GM12865 (cell line): ENCODE measurements around the gene ZNF516.

Experiments used
- DNase-seq: peaks from one replicate; pipeline ENCODE4 v3.0.0; 2010; ENCODE audit warnings: low read depth
- H3K4me3 ChIP-seq: 2 replicates; pipeline ENCODE4 v1.5.1; 2011; ENCODE audit warnings: mild to moderate bottlenecking, low read depth, low read length, control low read depth
- TF ChIP-seq, protein P1 (sequence below): IDR thresholded peaks from 2 replicates; pipeline ENCODE4 v1.5.1; 2011; ENCODE audit warnings: low read length, control low read depth, low read depth, inconsistent platforms; ENCODE audit not compliant: insufficient read depth; ENCODE audit errors: missing control alignments

The ZNF516 gene

DNA sequence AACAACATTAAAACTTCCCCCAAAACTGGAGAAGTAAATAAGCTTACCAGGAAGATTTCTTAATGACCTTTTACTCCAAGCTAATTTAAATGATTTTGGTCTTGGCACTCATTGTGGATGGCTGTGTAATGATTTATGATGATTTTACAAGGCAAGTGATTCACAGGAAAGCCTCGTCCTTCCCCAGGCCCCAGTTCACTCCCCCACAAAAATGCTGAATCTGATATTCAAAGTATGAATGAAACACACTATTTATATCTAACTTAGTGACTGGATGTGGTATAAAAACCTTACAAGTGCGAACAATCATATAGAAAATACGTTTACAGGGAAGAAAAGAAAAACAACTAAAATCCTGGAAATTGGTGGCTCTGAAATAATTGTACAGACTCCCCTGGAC lies 49.8 kb downstream of the ZNF516 start:
- no peak overlapping the region for H3K4me3 ChIP-seq
- TF ChIP-seq, protein P1, sequence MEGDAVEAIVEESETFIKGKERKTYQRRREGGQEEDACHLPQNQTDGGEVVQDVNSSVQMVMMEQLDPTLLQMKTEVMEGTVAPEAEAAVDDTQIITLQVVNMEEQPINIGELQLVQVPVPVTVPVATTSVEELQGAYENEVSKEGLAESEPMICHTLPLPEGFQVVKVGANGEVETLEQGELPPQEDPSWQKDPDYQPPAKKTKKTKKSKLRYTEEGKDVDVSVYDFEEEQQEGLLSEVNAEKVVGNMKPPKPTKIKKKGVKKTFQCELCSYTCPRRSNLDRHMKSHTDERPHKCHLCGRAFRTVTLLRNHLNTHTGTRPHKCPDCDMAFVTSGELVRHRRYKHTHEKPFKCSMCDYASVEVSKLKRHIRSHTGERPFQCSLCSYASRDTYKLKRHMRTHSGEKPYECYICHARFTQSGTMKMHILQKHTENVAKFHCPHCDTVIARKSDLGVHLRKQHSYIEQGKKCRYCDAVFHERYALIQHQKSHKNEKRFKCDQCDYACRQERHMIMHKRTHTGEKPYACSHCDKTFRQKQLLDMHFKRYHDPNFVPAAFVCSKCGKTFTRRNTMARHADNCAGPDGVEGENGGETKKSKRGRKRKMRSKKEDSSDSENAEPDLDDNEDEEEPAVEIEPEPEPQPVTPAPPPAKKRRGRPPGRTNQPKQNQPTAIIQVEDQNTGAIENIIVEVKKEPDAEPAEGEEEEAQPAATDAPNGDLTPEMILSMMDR, result no peak
- DNase-seq, result no peak

DNA sequence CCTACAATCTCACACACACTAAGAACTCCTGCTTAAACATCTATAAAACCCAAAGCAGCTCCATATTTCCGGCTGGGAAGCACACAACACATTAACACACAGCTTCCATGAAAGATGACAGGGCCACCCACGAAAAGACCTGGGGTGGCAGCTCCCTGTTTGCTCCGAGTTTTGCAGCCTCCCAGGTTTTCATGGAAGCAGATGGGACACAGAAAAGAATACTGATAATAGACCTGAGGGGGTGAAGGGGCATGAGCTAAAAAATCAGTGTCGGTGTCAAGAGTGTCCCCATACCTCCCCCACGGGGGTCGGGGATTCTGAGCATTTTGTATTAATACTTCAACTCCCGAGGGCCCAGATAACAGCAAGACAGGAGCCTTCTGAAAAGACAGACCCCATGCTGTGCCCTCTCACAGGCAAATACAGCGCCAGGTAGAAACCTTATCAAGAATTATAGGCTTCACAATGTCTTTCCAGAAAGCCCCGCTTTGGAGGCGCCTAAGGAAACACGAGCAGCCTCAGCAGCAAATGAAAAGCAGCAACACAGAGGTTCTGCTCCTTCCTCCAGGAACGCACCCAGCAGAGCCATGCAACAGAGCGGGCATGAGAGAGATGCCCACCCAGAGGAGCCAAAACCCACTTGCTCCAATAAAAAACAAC lies 50.5 kb downstream of the ZNF516 start:
- no peak overlapping the region for H3K4me3 ChIP-seq
- TF ChIP-seq, protein P1, result no peak
- no peak for DNase-seq

DNA sequence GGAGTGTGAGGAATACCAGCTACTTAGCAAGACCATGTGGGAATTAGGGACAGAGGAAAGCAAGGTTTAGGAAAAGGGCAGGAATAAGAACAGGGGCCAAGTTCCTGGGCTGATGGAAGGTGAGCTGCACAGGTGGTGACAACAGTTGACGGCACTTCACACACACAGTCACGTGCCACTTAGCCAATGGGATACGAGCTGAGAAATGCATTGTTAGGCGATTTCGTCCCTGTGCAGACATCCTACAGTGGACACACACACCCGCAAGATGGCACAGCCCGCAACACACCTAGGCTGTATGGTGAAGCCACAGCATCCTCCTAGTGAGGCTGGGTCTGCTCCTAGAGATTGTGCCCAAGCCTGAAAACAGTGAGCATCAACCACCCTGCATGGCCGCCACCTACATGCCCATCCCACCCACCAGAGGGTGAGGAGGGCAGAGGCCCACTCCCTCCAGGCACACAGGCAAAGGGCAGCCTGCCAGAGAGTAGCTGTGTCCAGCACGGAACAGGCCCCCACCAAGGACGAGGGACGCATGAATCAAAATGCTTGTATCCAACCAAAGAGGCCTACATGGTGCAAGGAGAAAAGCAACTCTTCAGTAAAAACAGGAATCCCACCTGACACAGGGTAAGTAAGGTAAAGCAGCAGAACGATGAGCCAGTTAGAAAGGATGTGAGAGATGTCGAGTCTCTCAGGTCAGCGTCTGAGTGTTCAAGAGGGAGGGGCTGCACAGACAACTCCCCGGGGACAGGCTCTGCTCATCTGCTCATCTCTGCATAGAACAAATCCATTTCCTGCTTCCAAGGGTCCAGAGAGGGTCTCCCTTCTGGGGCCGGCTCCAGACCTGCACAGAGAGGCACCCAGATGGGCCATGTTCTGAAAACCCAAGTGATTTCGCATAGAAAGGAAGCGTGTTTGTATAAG lies 51.3 kb downstream of the ZNF516 start:
- DNase-seq, result no peak
- H3K4me3 ChIP-seq, result no peak overlapping the region
- TF ChIP-seq, protein P1, result no peak

DNA sequence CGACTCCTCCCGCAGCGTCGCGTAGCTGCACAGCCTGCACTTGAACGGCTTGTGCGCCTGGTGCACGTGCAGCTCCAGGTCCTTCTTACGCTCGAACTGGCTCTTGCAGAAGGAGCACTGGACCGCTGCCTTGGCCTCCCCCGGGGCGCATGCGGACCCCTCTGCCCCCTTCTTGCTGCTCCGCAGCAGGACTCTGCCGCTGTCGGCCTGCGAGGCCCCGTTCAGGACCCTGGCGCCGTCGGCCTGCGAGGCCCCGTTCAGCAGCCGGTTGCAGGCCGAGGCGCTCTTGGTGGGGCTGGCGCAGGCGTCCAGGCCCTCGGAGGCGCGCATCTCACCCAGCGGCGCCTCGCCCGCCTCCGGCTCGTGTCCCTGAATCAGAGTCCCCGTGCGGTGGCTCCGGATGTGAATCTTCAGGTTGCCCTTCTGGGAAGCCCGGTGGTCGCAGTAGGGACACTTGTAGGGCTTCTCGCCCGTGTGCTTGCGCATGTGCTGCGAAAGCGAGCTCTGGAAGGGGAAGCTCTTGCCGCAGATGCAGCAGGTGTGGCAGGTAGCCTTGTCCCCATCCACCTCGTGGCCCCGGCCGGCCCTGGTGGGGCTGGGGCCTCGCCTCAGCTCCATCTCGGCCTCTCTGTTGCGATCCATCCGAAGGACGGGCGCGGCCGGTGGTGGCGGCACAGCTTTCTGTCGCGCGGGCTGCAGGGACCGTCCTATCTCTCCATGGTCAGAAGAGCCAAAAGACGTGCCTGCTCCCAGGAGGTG lies 52.5 kb downstream of the ZNF516 start:
- TF ChIP-seq, protein P1, result no peak
- H3K4me3 ChIP-seq, result no peak overlapping the region
- no peak for DNase-seq

DNA sequence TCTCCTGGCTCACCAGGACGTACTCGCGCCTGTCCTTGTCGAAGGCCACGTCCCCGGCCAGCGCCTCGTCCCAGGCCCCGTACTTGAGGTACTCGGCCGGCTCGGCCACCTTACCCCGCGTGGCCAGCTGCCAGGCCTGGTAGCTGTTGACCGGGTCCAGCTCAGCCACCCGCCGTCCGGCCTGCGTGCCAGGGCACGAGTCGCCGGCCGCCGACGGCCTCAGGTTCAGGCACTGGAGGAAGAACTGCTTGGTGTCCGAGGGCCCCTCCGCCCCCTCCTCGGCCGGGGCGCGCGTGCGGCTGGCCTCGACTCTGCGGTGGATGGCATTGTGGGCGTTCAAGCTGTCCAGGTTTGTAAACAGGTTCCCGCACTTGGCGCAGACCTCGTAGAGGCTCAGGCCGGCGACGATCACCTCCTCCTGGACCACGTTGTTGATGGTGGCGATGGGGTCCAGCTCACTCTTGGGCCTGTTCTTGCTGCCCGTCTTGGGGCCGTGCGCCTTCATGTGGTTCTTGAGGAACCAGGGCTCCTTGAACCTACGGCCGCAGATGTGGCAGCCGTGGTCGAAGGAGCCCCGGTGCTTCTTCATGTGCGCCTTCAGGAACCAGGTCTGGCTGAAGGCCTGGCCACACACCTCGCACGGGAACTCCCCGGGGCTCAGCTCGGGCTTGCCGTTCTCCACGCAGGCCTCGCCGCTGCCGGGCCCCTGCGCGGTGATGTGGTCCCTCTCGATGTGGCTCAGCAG lies 53.2 kb downstream of the ZNF516 start:
- DNase-seq, result no peak
- TF ChIP-seq, protein P1, result no peak
- H3K4me3 ChIP-seq, result no peak overlapping the region

DNA sequence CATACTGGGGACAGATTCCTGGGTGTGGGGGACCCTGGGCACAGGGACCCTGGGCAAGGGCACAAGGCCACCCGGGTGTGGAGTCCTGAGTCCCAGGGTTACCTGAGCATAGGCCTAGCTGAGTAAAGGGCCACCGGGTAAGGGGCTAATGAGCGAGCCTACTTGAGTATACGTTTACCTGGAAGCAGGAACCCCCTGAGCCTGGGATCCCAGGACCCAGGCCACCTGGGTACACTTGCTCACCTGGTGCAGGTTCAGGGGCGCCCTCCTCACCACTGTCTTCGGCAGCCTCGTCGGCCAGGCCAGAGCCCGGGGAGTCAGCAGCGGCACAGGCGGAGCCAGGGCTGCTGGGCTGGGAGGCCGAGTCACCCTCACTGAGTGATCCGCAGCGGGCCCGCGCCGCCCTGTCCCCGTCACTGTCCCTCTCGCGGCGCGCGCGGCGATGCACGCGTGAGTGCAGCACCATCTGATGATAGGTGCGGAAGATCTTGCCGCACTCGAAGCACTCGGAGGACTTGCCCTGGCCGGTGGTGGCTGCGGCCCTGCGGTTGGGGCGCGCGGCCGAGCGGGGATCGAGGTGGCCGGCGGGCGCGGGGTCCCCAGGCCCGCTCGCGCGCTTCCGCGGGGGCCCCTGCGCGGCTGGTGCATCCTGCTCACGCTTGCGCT lies 53.9 kb downstream of the ZNF516 start:
- no peak overlapping the region for H3K4me3 ChIP-seq
- no peak for DNase-seq
- TF ChIP-seq, protein P1, result no peak
